22Rv1 (cell line): ENCODE results near the gene NRXN3.

Experiments used
- ZFX ChIP-seq: fragments of 450-650 bp; IDR thresholded peaks from 2 replicates; pipeline ENCODE4 v1.6.1; 2017; ENCODE audit warnings: antibody characterized with exemption, borderline replicate concordance
- TF ChIP-seq, protein P1 (sequence below): fragments of 450-650 bp; IDR thresholded peaks from 2 replicates; pipeline ENCODE4 v1.5.1; 2017; ENCODE audit warnings: mild to moderate bottlenecking

- TF ChIP-seq, protein P1, sequence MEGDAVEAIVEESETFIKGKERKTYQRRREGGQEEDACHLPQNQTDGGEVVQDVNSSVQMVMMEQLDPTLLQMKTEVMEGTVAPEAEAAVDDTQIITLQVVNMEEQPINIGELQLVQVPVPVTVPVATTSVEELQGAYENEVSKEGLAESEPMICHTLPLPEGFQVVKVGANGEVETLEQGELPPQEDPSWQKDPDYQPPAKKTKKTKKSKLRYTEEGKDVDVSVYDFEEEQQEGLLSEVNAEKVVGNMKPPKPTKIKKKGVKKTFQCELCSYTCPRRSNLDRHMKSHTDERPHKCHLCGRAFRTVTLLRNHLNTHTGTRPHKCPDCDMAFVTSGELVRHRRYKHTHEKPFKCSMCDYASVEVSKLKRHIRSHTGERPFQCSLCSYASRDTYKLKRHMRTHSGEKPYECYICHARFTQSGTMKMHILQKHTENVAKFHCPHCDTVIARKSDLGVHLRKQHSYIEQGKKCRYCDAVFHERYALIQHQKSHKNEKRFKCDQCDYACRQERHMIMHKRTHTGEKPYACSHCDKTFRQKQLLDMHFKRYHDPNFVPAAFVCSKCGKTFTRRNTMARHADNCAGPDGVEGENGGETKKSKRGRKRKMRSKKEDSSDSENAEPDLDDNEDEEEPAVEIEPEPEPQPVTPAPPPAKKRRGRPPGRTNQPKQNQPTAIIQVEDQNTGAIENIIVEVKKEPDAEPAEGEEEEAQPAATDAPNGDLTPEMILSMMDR = no peak
- no peak for TF ChIP-seq ZFX
Observed at GRCh38 chr14:78997811-78998210, 827.6 kb downstream of the NRXN3 start.
